GM19193 (cell line): ENCODE results near the gene RIN2.

Experiments
- POLR2A ChIP-seq: IDR thresholded peaks from 4 replicates; pipeline ENCODE4 v1.6.1; 2011; ENCODE audit not compliant: insufficient read depth, insufficient read length; ENCODE audit errors: extremely low read depth

RIN2 gene

GRCh38 chr20:19784511-19785172, 26.6 kb downstream of the RIN2 start:
- no peak for TF ChIP-seq POLR2A

- no peak for TF ChIP-seq POLR2A
Measured at GRCh38 chr20:19785173-19785982, 27.3 kb downstream of the RIN2 start.

GRCh38 chr20:19785983-19786285, 27.9 kb downstream of the RIN2 start:
- TF ChIP-seq POLR2A, result no peak

- TF ChIP-seq POLR2A, result no peak
Measured at GRCh38 chr20:19786311-19786710, 28.3 kb downstream of the RIN2 start.

GRCh38 chr20:19787366-19787765, 29.3 kb downstream of the RIN2 start:
- TF ChIP-seq POLR2A, result no peak

GRCh38 chr20:19789009-19789408, 31.0 kb downstream of the RIN2 start:
- TF ChIP-seq POLR2A, result no peak

- TF ChIP-seq POLR2A, result no peak
Measured at GRCh38 chr20:19789446-19789845, 31.4 kb downstream of the RIN2 start.

- no peak for TF ChIP-seq POLR2A
Measured at GRCh38 chr20:19791887-19792286, 33.8 kb downstream of the RIN2 start.

GRCh38 chr20:19793716-19794115, 35.7 kb downstream of the RIN2 start:
- no peak for TF ChIP-seq POLR2A

- TF ChIP-seq POLR2A, result no peak
Measured at GRCh38 chr20:19794941-19795340, 36.9 kb downstream of the RIN2 start.

- no peak for TF ChIP-seq POLR2A
Measured at GRCh38 chr20:19799325-19799724, 41.3 kb downstream of the RIN2 start.

GRCh38 chr20:19802099-19802491, 44.0 kb downstream of the RIN2 start:
- no peak for TF ChIP-seq POLR2A

GRCh38 chr20:19802492-19803158, 44.6 kb downstream of the RIN2 start:
- TF ChIP-seq POLR2A, result no peak

GRCh38 chr20:19806806-19807190, 48.7 kb downstream of the RIN2 start:
- no peak for TF ChIP-seq POLR2A

- no peak for TF ChIP-seq POLR2A
Measured at GRCh38 chr20:19807191-19807945, 49.3 kb downstream of the RIN2 start.
